HL-60 (cell line): Measurements from ENCODE around the gene ACTN1.

Experiments
- CTCF ChIP-seq: IDR thresholded peaks from one replicate; pipeline ENCODE4 v1.5.1; 2011; ENCODE audit warnings: low read length, control low read depth, inconsistent platforms; ENCODE audit not compliant: insufficient read depth
- POLR2AphosphoS5 ChIP-seq: IDR thresholded peaks from 2 replicates; pipeline ENCODE4 v1.6.1; 2012; ENCODE audit warnings: low read depth

- TF ChIP-seq CTCF (no peak), POLR2AphosphoS5 (no peak)
Measured at GRCh38 chr14:68955851-68956179, 23.3 kb downstream of the ACTN1 start.
